Sigmoid colon (tissue), 4 donors: ENCODE data around the gene ALDH16A1.

ENCODE experiments used
- CTCF ChIP-seq, 4 experiments: fragments of 450-650 bp in 3 of 4; fragments of 200-600 bp in 1 of 4; IDR thresholded peaks; one replicate each; pipeline ENCODE4 v1.5.1; 2016 to 2019; ENCODE audit warnings: antibody characterized with exemption in 4 of 4, mild to moderate bottlenecking in 3 of 4, moderate library complexity in 2 of 4
- EP300 ChIP-seq, 4 donors: sonication (generic); formaldehyde crosslinking; IDR thresholded peaks; one replicate each; pipeline ENCODE4 v1.6.1; 2017; ENCODE audit warnings: antibody characterized with exemption in 4 of 4
- POLR2A ChIP-seq, 2 donors: fragments of 450-650 bp; IDR thresholded peaks; one replicate each; pipeline ENCODE4 v1.6.1; 2016; ENCODE audit warnings: antibody characterized with exemption in 2 of 2, mild to moderate bottlenecking in 2 of 2, moderate library complexity in 2 of 2

DNA sequence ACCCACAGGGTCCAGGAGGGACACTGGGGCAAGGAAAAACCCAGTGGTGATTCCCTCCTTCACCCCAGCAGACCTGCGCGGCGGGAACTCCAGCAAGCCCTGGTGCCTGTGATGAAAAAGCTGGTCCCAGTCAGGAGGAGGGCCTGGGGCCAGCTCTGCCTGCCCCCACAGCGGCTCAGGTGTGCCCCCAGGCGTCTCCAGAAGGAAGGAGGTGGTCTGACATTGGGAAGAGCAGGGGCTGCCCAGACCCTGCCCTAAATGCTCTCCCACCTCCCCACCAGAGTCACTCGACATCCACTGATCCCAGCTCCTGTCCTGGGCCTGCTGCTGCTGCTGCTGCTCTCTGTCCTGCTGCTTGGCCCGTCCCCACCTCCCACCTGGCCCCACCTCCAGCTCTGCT lies 35.9 kb upstream of the ALDH16A1 start:
- TF ChIP-seq CTCF (IDR thresholded peaks at IDR 0.05) (no peak), POLR2A (IDR thresholded peaks at IDR 0.05) (no peak), EP300 (IDR thresholded peaks at IDR 0.05) (no peak)
